AG09309 (cell line): Measurements from ENCODE around the gene NKAIN4.

Experiments used
- DNase-seq: peaks from one replicate; pipeline ENCODE4 v3.0.0-alpha.2; 2010; ENCODE audit warnings: low read depth
- H3K4me3 ChIP-seq: 2 replicates; pipeline ENCODE4 v1.5.1; 2011; ENCODE audit warnings: mild to moderate bottlenecking, low read depth, low read length, moderate library complexity; ENCODE audit not compliant: control insufficient read depth
- TF ChIP-seq, protein P1 (sequence below): IDR thresholded peaks from 2 replicates; pipeline ENCODE4 v1.5.1; 2011; ENCODE audit warnings: mild to moderate bottlenecking, low read depth, low read length, inconsistent platforms; ENCODE audit not compliant: insufficient read depth, control insufficient read depth; ENCODE audit errors: missing control alignments

NKAIN4 gene

DNA sequence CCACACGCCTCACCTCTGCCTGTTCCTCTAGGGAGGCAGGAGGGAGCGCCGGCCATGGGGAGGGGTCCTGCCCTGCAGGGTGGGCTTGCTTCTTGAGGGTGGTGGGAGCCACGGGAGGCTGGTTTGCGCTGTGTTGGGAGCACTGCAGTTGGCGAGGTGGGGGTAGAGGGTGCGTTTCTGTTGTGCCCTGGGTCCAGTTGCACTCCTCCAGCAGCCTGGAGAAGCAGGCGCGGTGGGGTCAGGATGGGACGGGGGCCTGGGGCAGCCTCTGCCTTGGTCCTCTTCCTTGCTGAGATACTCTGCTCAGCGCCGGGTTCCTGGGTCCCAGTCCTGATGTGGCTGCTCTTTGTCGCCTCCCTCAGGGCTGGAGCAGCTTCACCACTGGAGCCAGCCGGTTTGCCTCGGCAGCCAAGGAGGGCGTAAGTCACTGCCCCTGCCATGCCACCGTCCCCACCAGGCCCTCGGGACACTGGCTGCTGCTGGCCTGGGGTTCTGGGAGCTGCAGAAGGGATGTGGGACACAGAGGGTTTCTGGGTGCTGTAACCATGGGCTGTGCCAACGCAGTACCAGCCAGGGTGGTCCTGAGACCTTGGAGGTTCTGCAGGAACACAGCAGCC lies 26.8 kb upstream of the NKAIN4 start:
- no peak overlapping the region for H3K4me3 ChIP-seq
- DNase-seq = no peak
- TF ChIP-seq, protein P1, sequence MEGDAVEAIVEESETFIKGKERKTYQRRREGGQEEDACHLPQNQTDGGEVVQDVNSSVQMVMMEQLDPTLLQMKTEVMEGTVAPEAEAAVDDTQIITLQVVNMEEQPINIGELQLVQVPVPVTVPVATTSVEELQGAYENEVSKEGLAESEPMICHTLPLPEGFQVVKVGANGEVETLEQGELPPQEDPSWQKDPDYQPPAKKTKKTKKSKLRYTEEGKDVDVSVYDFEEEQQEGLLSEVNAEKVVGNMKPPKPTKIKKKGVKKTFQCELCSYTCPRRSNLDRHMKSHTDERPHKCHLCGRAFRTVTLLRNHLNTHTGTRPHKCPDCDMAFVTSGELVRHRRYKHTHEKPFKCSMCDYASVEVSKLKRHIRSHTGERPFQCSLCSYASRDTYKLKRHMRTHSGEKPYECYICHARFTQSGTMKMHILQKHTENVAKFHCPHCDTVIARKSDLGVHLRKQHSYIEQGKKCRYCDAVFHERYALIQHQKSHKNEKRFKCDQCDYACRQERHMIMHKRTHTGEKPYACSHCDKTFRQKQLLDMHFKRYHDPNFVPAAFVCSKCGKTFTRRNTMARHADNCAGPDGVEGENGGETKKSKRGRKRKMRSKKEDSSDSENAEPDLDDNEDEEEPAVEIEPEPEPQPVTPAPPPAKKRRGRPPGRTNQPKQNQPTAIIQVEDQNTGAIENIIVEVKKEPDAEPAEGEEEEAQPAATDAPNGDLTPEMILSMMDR = peak; percentile 29

DNA sequence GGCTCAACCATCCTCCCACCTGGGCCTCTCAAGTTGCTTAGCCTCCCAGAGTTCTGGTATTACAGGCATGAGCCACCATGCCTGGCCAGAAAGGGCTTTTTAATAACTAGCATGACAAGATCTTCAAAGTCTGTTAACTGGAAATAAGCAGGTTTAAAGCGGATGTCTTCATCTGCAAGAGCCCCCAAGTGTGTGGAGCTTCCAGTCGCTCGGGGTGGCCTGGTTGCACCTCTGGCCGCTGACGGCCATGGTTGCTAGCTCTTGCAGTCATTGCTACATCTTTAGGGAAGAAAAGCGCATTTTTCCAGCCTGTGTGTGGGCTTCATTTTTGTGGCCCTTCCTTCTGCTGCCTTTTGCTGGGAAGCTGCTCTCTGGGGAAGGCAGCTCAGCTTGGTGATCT lies 26.1 kb upstream of the NKAIN4 start:
- TF ChIP-seq, protein P1 = no peak
- no peak overlapping the region for H3K4me3 ChIP-seq
- DNase-seq = no peak

DNA sequence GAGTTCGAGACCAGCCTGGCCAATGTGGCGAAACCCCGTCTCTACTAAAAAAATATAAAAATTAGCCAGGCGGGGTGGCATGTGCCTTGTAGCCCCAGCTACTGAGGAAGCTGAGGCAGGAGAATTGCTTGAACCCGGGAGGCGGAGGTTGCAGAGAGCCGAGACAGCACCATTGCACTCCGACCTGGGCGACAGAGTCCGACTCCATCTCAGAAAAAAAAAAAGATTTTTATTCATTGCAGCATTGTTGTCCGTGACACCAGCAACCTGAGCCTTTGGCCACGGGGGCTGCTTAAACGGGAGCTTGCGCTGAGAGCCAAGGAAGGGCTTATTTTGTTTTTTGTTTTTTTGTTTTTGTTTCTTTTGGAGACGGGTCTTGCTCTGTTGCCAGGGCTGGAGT lies 25.7 kb upstream of the NKAIN4 start:
- TF ChIP-seq, protein P1 = no peak
- DNase-seq = no peak
- H3K4me3 ChIP-seq = no peak overlapping the region

DNA sequence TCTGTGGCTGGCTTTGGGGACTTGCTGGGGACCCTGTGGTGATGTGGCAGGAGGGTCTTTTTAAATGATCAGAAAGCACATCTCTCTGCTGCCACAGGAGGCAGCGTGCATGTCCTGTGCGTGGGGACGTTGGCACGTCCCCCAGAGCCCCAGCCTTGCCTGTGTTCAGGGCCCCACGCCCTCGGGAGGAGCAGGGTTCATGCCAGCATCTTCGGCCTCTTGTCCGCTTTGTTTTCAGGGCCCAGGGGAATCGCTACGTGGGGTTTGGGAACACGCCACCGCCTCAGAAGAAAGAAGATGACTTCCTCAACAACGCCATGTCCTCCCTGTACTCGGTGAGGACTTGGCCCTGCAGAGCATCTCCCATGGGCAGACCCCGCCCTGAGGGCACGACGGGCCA lies 24.4 kb upstream of the NKAIN4 start:
- TF ChIP-seq, protein P1 = no peak
- H3K4me3 ChIP-seq = no peak overlapping the region
- no peak for DNase-seq

DNA sequence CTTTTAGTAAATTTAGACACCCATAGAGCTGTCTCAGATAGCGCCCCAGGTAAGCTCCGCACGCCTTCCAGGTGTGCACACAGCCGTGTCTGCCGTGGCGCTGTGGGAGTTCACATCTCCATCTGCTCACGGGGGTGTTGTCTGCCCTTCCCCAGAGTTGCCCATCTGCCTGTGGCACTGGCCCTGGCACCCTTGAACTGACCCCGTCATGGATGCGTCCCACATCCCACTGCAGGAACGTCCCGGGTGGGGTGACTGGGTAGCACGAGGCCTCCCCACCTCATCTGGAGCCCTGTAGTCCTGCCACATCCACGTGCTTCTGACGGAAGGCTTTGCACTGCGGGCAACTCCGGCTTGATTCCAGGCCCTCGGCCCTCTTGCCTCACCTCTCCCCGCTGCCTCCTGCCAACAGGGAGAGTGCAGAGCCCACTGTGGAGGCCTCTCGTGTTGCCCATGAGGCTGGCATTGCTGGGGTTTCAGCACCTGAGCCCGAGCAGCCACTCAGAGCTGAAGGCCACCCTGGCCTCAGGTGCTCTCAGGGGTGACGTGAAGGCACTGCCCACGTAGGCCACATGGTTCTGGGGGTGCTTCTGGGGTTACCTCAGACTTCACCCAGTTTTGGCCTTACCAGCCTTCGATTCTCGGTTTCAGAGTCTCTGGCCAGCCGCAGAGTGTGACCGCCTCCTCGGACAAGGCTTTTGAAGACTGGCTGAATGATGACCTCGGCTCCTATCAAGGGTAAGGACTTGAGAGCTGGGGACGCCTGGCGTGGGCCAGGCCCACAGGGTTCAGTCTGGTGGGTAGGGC lies 23.4 kb upstream of the NKAIN4 start:
- DNase-seq = no peak
- TF ChIP-seq, protein P1 = no peak
- H3K4me3 ChIP-seq = no peak overlapping the region

DNA sequence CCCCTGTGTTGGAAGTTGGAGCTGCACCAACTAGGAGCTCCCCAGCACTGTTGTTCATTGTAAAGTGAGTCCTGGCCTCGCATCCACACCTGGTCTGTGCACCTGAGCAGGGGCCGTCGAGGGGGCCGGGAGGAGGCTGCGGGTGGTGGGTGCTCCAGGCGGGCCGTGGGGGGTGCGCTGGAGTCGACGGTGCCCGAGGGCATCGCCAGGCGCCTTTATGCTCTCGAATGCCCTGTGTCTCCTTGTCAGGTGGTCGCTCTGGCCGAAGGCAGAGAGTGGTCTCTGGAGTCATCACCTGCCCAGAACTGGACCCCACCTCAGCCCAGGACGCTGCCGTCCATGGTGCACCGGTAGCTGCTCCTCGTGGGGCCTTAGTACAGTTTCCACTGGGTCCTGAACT lies 22.7 kb upstream of the NKAIN4 start:
- H3K4me3 ChIP-seq = no peak overlapping the region
- DNase-seq = no peak
- TF ChIP-seq, protein P1 = no peak
